BE2C (cell line): Measurements from ENCODE around the gene PHC2.

Source experiments
- DNase-seq: peaks from one replicate; pipeline ENCODE4 v3.0.0-alpha.2; 2020
- H3K27me3 ChIP-seq: fragments of 250-450 bp; sonication (Bioruptor Pico); 2 replicates; pipeline ENCODE4 v1.5.1; 2020; ENCODE audit warnings: mild to moderate bottlenecking
- H3K36me3 ChIP-seq: fragments of 250-450 bp; sonication (Bioruptor Pico); 2 replicates; pipeline ENCODE4 v1.5.1; 2020; ENCODE audit warnings: mild to moderate bottlenecking
- H3K4me1 ChIP-seq: fragments of 250-450 bp; sonication (Bioruptor Pico); 2 replicates; pipeline ENCODE4 v1.5.1; 2020
- H3K4me3 ChIP-seq: 2 replicates; pipeline ENCODE4 v1.5.1; 2011; ENCODE audit warnings: low read depth, low read length
- H3K9me3 ChIP-seq: fragments of 250-450 bp; sonication (Bioruptor Pico); 2 replicates; pipeline ENCODE4 v1.5.1; 2020
- CTCF ChIP-seq: IDR thresholded peaks from 2 replicates; pipeline ENCODE4 v1.5.1; 2012; ENCODE audit warnings: mild to moderate bottlenecking, low read depth, low read length

Gene PHC2

GRCh38 chr1:33343539-33343938 lies 87.4 kb downstream of the PHC2 start:
- no peaks in the 10 kb centered on the region for H3K36me3 ChIP-seq
- no peak for TF ChIP-seq CTCF
- no peak for DNase-seq
- no peak overlapping the region for H3K4me3 ChIP-seq
- peaks cover 9% of the 10 kb centered on the region; the same call in 1 of the 2 replicates for H3K4me1 ChIP-seq
- no peaks in the 10 kb centered on the region for H3K9me3 ChIP-seq
- no peaks in the 10 kb centered on the region for H3K27me3 ChIP-seq

- H3K4me1 ChIP-seq, result peaks cover 9% of the 10 kb centered on the region; the same call in 1 of the 2 replicates
- no peaks in the 10 kb centered on the region for H3K36me3 ChIP-seq
- peak; percentile 43 for DNase-seq
- TF ChIP-seq CTCF, result no peak
- no peak overlapping the region for H3K4me3 ChIP-seq
- no peaks in the 10 kb centered on the region for H3K27me3 ChIP-seq
- no peaks in the 10 kb centered on the region for H3K9me3 ChIP-seq
Observed at GRCh38 chr1:33342041-33342723, 88.7 kb downstream of the PHC2 start.

- no peaks in the 10 kb centered on the region for H3K36me3 ChIP-seq
- TF ChIP-seq CTCF, result no peak
- H3K4me1 ChIP-seq, result peaks cover 9% of the 10 kb centered on the region; the same call in 1 of the 2 replicates
- H3K9me3 ChIP-seq, result no peaks in the 10 kb centered on the region
- no peak for DNase-seq
- no peaks in the 10 kb centered on the region for H3K27me3 ChIP-seq
- H3K4me3 ChIP-seq, result no peak overlapping the region
Observed at GRCh38 chr1:33341190-33341589, 89.7 kb downstream of the PHC2 start.

- no peak for TF ChIP-seq CTCF
- Histone ChIP-seq H3K9me3 (no peaks in the 10 kb centered on the region), H3K27me3 (no peaks in the 10 kb centered on the region), H3K4me1 (peaks cover 9% of the 10 kb centered on the region; the same call in 1 of the 2 replicates), H3K36me3 (no peaks in the 10 kb centered on the region; the same call in 1 of the 2 replicates), H3K4me3 (no peak overlapping the region)
- no peak for DNase-seq
Observed at GRCh38 chr1:33339413-33339812, 91.5 kb downstream of the PHC2 start.

GRCh38 chr1:33338440-33339211 lies 92.3 kb downstream of the PHC2 start:
- Histone ChIP-seq H3K4me1 (peaks cover 9% of the 10 kb centered on the region; the same call in 1 of the 2 replicates), H3K9me3 (no peaks in the 10 kb centered on the region), H3K27me3 (no peaks in the 10 kb centered on the region), H3K4me3 (no peak overlapping the region), H3K36me3 (no peaks in the 10 kb centered on the region; the same call in 1 of the 2 replicates)
- DNase-seq, result no peak
- no peak for TF ChIP-seq CTCF

- no peak overlapping the region for H3K4me3 ChIP-seq
- DNase-seq, result no peak
- H3K27me3 ChIP-seq, result no peaks in the 10 kb centered on the region
- no peak for TF ChIP-seq CTCF
- H3K4me1 ChIP-seq, result peaks cover 9% of the 10 kb centered on the region; the same call in 1 of the 2 replicates
- H3K9me3 ChIP-seq, result no peaks in the 10 kb centered on the region
- no peaks in the 10 kb centered on the region; the same call in none of the 2 replicates for H3K36me3 ChIP-seq
Observed at GRCh38 chr1:33338048-33338439, 92.9 kb downstream of the PHC2 start.
